ENCODE results near the gene FXYD4.
"Not testable (repeated sequence)": the region's sequence is repeated elsewhere in the genome, so short reads cannot be mapped to it uniquely, and the experiment has no call there.

FXYD4 gene

DNA sequence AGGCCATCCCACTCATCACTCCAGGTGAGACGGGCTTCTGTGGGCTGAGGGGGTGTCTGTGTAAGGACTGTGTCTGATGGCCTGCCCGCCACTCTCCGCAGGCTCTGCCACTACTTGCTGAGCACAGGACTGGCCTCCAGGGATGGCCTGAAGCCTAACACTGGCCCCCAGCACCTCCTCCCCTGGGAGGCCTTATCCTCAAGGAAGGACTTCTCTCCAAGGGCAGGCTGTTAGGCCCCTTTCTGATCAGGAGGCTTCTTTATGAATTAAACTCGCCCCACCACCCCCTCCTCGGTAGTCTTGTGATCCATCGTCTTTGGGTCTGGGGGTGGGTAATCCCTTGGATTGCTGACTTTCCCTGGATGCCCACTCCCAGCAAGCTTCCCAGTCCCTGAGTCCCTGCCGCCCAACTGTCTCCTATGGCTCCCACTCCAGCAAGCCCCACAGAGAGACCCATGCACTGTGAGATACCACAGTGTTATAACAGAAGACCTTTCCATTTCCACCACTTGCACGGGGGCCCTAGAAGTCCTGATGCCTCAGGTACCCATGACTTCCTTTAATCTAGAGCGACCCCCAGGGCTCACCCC is 4.7 kb downstream of the FXYD4 start:
- DNase-seq (ENCODE audit: low read depth), result no peak

DNA sequence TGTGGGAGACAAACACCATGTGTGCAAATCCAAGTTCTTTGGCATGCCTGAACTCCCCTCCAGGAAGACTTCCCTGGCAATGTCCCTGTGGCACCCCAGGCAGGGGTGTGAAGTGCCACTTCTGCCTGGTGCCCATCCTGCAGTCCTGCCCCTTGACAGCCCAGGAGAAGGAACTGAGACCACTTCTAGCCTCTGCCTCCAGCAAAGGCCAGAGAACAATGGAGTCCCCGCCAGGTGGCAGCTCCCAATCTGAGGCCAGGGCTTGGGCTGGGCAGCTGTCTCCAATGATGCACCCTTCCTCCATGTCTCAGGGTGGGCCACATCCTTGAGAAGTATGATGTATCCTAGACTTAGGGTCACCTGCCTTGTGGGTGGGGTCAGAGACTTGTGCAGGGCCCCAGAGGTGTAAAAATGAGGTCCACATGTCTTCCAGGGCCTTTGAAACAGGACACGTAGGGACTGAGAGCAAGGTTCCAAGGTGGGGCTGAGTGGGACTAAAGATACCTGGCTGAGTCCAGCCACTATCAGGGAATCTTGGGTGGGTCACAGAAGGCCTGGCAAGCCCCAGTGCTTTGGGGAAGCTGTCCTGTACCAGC is 5.5 kb downstream of the FXYD4 start:
- no peak for DNase-seq (ENCODE audit: low read depth)

DNA sequence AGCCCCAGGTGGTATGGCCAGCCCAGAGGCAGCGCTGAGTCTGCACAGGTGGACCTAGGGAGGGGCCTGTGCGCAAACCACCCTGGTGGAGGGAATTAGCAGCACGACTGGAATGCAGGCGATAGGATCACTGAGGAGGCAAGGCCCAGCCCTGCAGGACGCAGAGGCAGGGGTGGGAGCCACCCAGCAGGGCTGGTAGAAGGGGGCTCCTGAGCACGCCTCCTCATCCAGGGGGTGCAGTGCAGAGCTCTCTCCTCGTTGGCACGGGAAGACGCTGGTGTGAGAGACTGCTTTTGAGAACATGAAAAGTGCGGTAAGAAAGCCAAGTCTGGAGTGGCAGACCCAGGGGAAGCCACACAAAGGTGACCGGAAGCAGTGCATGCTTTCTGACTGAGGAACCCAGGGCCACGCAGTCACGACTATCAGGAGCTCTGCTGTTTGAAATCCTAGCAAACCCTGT is 6.0 kb downstream of the FXYD4 start:
- DNase-seq (ENCODE audit: low read depth), result no peak

DNA sequence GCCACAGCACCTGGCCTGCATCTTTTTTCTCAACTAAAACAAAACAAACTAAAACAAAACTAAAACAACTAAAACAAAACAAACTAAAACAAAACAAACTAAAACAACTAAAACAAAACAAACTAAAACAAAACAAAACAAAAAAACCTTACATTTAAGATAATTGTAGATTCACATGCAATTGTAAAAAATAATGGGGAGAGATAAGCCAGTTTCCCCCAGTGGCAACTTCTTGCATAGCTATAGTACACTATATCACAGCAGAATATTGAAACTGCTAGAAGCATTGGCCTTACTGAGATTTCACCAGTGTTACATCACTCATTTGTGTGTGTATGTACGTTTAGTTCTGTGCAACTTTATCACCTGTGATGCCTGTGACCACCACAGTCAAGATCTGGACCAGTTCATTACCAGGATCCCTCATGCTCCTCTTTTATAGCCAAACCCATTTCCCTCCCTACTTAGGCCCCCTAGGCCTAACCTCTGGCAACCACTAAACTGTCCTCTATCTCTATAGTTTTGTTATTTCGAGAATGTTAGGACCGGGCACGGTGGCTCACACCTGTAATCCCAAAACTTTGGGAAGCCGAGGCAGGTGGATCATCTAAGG is 9.3 kb downstream of the FXYD4 start:
- peak; percentile 75 for DNase-seq (ENCODE audit: low read depth)

DNA sequence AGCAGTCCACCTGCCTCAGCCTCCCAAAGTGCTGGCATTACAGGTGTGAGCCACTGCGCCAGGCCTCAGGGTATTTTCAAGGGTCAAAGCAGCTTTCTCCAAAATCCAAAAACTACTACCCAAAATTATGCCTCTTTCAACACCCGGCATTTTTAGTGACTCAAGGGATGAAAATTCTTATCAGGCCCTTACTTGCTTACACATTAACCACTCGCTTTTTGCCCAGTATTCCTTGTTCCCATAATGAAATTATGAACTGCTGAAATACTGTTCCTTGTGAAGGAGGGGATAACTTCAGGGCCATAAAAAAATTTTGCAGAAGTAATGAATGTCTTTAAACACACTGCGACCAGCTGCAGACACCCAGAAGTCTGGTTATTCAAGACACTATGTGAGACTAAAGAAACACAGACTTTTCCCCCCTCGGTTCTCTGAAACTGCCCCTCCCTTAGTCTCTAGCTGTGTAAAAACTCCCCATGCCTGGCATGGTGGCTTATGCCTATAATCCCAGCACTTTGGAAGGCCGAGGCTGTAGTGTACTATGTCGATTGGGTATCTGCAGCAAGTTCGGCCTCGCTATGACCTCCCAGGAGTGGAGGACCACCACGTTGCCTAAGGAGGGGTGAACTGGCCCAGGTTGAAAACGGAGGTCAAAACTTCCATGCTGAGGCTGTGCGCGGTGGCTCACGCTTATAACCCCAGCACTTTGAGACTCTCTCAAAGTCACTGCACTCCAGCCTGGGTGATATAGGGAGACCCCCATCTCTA is 12.0 kb downstream of the FXYD4 start:
- no peak for DNase-seq (ENCODE audit: low read depth)

DNA sequence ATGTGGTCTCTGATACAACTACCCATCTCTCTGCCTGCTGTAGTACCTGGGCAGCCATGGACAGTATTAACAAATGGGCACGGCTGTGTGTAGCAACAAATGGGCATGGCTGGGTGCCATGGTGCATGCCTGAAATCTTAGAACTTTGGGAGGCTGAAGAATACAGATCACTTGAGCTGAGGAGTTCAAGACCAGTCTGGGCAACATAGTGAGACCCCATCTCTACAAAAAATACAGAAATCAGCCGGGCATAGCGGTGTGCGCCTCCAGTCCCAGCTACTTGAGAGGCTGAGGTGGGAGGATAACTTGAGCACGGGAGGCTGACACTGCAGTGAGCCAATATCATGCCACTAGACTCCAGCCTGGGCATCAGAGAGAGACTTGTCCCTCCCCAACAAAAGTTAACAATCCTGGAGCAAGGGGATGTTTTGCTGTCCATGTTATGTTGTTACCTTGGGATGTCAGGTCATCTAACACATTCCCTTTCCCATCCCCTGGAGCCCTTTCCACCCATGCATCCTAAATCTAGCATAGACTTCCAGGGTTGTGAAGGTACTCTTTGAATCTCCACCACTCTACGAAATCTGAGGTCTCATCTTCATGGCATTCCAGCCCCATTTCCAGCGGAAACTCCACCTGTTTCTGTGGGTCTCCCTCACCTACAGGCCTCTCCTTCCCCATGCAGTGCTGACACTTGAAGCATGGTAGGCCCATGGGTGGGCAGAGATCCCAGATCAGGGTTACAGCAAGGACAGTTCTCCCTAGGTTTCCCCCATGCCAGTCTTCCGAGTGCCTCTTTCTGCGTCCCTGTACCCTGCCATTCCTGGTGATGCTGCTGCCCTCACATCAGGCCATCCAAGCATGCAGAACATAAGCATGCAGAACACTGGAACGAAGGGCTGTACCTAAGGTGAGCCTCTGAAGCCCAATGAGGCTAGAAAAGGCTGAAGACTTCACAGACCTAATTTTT is 13.1 kb downstream of the FXYD4 start:
- no peak for DNase-seq (ENCODE audit: low read depth)

DNA sequence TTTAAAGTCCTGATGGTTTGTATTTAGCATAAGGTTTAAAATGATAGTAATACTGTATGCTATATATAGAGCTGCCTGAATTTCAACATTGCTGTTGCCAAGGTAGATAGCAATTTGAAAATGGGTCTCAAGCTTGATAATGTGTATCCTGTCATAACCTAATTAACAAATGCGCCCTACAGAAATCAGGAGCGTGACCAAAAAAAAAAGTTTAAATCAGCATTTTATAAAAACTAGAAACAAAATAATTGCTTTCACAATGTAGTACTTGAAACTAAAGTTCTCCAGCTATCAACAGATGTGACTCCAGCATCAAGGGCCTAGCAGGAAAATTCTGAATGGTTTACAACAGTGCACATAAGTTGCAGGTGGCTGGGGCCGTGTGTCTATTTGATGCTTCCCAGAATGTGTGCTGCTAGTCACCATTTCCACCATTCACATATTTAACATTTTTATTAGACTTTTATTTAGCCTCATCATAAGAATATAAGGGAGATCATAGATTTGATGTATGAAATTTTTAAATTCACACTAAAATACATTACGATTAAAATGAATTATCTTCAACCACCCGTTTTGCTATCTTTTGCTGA is 14.1 kb downstream of the FXYD4 start:
- no peak for DNase-seq (ENCODE audit: low read depth)

DNA sequence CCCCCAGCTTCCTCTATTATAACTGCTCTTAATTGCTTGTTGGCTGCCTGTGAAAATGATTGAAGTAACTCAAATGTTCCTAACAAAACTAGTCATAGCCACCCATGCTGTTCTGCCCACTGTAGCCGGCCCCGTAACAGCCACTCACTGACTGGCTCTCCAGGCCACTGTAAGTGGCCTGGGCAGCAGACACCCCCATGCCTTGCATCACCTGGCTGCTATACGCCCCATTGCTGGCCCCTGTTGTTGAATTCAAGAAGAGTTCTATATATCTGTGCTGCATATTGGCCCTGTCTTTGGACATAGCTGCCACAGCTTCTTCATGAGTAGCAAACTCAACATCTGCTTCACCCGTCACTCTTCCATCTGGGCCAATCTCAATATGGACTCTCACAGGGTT is 15.1 kb downstream of the FXYD4 start:
- no peak for DNase-seq (ENCODE audit: low read depth)

DNA sequence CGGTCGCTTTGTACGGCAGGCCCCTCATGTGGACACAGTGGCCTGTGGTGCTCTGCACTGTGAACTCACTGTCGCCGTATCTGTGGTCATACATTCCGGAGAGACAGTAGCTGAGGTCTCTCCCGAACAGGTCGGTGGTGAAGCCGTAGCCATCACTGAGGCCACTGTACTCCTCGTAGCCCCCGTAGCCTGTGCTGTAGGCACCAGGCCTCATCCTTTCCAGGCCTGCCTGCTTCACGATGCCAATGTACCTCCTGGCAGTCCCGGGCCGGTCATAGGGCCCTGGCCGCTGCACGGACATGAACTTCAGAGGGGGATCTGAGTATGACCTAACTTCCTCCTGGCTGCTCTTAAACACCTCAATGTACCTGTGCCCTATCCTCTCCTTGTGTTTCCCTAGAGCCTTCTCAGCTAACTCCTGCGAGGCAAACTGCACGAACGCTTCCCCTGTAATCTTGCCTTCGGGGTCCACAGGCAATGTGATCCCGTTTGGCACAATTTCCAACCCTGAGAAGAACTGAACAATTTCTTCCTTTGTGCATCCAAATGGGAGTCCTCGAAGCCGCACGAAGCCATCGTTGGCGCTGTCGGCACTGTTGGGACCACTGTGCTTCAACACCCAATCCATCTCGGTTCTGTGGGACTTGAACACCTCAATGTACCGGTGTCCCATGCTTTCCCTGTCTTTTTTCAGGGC is 15.7 kb downstream of the FXYD4 start:
- no peak for DNase-seq (ENCODE audit: low read depth)

DNA sequence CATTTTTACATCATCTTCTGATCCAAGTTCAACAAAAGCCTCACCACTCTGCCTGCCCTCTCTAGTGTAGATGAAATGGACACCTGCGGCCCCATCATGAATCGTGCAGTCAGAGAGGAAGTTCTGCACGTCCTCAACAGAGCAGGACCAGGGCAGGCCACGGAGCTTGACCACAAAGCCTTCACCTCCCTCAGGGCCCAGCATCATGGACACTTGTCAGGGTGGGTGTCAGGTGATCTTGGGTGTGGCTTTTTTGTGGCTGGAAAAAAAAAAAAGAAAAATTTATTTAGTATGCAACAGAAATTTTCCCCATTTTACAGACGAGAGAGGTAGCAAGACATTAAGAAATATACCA is 16.2 kb downstream of the FXYD4 start:
- DNase-seq (ENCODE audit: low read depth), result no peak

DNA sequence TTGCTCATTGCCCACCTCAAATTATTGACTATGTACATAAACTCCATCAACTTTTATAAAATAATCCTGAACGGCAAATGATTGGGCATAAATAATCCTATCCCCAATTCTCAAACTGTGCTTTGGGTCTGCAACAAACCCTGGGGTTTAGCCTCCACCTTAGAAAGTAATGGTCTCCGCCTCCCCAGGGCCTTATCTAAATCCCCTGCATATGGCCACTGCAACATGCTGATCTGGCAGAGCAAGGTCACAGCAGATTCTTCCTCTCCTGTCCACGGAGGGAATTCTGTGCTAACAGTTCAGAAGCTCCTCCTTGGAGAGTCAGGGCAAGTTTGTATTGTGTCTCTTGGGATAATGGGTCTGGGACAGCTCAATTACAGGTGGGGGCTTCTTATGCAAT is 18.4 kb downstream of the FXYD4 start:
- DNase-seq (ENCODE audit: low read depth), result no peak

DNA sequence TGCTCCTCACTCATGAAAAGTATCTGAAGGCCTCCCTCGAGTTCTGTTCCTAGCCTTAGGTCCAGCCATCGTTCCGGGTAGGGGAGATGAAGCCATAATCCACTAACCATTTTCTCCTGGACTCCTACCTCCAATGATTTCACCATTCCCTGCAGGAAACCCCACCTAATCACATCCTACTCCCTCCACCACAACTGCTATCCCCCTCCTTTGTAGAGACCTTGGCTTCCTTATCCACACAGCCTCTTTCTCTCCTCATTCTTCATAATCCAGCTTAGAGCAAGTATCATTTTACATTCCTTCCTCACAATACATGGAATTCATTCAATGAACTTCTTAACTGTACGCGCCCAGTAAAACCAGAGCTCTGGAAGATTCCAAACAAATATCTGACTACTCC is 18.9 kb downstream of the FXYD4 start:
- DNase-seq (ENCODE audit: low read depth), result no peak

DNA sequence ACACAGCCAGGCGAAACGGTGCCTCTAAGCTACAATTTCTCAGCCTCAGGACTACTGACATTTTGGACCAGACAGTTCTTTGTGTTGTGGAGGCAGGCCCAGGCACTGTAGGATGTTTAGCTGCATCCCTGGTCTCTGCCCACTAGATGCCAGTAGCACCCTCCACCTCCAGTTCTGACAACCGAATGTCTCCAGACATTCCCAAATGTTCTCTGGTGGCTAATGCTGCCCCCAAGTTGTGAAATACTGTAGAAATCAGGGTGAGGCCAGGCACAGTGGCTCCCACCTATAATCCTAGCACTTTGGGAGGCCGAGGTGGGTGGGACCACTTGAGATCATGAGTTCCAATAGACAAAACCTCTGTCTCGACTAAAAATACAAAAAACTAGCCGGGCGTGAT is 19.3 kb downstream of the FXYD4 start:
- DNase-seq (ENCODE audit: low read depth), result no peak

DNA sequence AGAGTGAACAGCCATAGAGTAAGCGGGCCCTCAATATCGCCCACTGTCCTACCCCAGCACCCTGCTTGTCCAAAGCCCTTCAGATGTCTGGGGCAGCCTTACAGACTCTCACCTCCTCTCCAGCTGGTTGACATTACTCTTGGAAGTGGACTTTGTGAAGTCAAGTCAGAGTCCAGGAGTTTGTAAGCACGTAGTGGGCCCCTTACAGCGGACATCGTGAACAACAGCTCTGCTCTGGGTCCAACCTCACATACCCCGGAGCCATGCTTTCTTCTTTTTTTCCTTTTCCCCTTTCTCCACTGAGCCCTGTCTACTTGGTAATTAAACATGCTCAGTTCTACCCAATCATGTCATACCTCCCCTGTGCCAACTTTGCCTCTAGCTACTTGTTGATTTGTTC is 20.1 kb downstream of the FXYD4 start:
- DNase-seq (ENCODE audit: low read depth), result no peak

DNA sequence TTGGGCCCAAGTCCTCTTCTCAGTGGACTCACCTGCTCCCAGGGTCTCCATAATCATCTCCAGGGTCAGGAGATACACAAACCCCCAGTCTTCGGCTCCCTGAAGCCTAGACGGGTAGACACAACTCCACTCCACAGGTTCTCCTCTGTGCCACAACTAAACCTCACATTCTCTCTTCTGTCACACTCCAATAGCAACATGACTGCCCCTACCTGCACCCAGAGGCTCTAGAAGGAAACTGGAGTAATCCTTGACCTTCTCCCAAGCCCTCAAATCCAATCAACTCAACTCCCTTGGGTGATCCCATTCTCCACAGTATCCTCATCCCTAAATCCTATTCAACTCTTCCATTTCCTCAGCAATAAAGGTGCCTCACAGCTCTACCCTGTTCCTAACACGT is 21.3 kb downstream of the FXYD4 start:
- no peak for DNase-seq (ENCODE audit: low read depth)

DNA sequence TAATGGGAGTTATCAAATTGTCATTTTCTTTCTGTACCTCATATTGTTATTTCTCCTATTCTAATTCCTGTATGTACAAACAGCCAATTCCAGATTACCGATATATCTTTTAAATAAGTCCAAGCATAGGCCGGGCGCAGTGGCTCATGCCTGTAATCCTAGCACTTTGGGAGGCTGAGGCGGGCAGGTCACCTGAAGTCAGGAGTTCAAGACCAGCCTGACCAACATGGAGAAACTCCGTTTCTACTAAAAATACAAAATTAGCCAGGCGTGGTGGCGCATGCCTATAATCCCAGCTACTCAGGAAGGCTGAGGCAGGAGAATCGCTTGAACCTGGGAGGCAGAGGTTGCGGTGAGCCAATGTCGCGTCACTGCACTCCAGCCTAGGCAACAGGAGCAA is 21.8 kb downstream of the FXYD4 start:
- DNase-seq (ENCODE audit: low read depth), result not testable (repeated sequence)

DNA sequence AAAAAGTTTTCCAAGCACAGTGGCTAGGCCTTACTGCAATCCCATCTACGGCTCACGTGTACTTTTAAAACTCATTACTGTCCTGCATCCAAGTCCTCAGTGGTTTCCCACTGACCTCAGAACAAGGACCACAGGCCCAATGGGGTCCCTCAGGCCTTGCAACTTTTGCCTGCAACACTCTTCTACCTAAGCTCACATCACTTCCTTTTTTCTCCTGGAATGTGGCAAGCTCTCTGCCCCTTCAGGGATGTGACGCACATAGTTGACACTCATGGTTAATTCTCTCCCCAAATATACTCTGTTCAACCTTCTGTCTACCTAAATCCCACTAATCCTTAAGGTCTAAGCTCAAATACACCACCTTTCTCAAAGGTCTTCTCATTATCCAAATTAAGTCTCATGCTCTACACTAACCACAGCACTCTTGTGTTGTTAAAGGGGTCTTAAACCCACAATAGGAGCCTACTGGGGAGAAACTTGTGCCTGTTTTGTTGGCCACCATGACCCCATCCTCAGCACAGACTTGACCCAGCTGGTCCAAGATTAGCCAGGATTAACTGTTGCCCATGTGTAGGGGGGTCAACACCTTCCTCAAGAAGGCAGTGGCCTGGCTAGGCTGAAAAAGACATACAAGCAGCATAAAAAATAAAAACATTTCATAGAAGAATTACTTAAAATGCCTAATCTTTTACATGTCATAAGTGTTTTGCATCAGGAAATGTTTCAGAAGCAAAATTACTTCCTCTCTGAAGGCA is 22.3 kb downstream of the FXYD4 start:
- DNase-seq (ENCODE audit: low read depth), result no peak

DNA sequence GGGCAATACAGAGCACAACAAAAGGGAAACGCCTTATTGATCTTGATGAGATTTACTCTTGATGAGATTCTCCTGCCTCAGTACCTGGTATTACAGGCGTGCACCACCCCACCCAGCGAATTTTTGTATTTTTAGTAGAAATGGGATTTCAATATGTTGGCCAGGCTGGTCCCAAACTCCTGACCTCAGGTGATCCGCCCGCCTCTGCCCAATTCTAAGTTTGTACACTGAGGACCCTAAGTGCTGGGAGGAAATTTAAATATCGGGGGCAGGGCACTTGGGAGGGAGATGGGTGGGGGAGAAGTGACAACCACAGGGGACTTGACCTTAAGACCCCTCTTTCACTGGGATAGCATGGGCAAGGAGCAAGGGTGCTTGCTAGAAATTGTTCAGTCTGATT is 23.4 kb downstream of the FXYD4 start:
- DNase-seq (ENCODE audit: low read depth), result no peak

DNA sequence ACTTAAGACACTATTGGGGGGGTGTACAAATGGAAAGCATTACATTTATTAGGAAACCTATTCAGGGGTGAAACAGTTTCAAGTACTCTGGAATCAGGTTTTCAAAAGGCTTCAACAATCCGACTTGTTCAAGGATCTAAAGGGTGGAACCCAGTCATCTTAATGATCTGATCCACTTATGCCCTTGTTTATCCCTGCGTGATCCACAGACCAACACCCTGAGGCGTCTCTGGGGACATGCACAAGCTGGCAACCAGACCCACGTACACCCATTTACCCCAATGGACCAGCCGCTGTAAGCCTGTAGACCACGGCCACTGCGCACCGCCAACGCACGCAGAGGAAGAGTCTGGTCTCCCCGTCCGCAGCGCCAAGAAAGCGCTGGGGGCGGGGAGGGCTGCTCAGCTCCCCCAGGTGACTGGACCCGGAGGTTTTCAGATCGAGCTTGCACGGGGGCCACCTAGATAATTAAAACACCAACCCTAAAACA is 24.2 kb downstream of the FXYD4 start:
- DNase-seq (ENCODE audit: low read depth), result no peak

Data from fibroblast of the conjunctiva (primary cell).